ENCODE results near the gene DOCK4. TPM values are rescaled to one million over a fixed set of nuclear protein-coding genes. Genes with fewer than 3 reads are reported as not detected.
A peak's percentile ranks its signal among the peaks of the same experiment; 100 is the strongest.

Gene DOCK4
- polyA plus RNA-seq, 2 of the 4 experiments (the other 2 are of a cell fraction), result 13.7 to 15.7 TPM

DNA sequence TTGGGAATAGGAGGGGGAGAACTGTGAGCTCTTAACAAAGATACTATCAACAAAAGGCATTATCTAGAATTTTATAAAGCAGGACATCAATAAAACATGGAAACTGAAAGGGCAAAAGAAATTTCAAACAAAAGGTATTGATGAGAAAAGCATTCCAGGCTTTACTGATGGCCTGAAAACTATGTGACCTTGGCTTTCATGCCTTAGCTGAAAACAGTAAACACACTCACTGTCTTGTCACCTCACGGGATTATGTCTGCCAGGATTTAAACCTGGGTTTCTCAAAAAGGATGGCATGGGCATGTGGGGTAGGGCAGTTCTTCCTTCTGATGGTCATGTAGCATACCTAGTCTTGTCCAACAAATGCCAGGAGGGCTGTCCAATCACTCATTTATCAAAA, 22.9 kb downstream of the DOCK4 start:
- Histone ChIP-seq H3K9me3 (no peaks in the 10 kb centered on the region), H3K27ac (no peak overlapping the region), H3K4me2 (no peak overlapping the region), H3K4me3 (no peak overlapping the region), H3K4me1 (peaks cover 5% of the 10 kb centered on the region; the same call in 1 of the 3 replicates)
- POLR2A ChIA-PET, result no interaction called here
- CTCF ChIA-PET, result no interaction called here
- no peak for TF ChIP-seq GATA3 (IDR thresholded peaks at IDR 0.05; ENCODE audit: borderline replicate concordance)
- no peak for TF ChIP-seq ZC3H11A (IDR thresholded peaks at IDR 0.05)
- TF ChIP-seq CHD4 (IDR thresholded peaks at IDR 0.05; ENCODE audit: borderline replicate concordance), result no peak
- TF ChIP-seq KDM5A (IDR thresholded peaks at IDR 0.05), result no peak
- TF ChIP-seq HEYL (CRISPR knock-in tag; IDR thresholded peaks at IDR 0.05), result no peak
- TF ChIP-seq PBX3 (IDR thresholded peaks at IDR 0.05), result no peak
- TF ChIP-seq FOXS1 (CRISPR knock-in tag; IDR thresholded peaks at IDR 0.05), result no peak
- WGBS (ENCODE audit: missing lambda C conversion rate), result 93% methylated on average over 1 of the region's 1 CpG
- DNase-seq (ENCODE audit: low read depth in 1 of 2, low spot score in 1 of 2), result no peak
- no peak for ATAC-seq
- FAIRE-seq, result no peak

DNA sequence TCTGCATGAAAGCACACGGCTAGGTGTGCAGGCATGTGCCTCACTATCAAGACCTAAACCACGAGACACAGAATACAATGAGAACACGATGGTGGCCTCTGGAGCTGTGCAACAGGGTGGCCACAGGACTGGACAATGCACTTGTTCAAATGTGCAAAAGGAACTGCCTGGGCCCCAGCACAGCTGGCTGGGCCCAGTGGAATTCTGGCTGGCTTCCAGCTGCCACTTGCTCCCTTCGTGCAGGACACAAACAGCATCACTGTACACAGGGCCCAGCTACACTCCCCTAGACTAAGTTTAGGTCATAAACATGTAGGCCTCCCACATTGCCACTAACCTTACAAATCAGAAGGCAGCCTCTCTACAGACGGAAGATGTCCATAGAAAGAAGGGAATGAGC, 23.4 kb downstream of the DOCK4 start:
- H3K9me3 ChIP-seq, result no peaks in the 10 kb centered on the region
- DNase-seq (ENCODE audit: low read depth in 1 of 2, low spot score in 1 of 2) (no peak), FAIRE-seq (no peak), ATAC-seq (peak in 1 of 2 experiments; percentile 18; a peak in 1 of 6 replicates)
- H3K4me1 ChIP-seq, result peaks cover 3% of the 10 kb centered on the region; the same call in 1 of the 3 replicates
- H3K27ac ChIP-seq, result no peak overlapping the region
- TF ChIP-seq JUNB (IDR thresholded peaks at IDR 0.05) (no peak), JUN (IDR thresholded peaks at IDR 0.05) (no peak), FOSB (CRISPR knock-in tag; IDR thresholded peaks at IDR 0.05) (no peak), TFCP2L1 (CRISPR knock-in tag; IDR thresholded peaks at IDR 0.05) (no peak), HOXB13 (CRISPR knock-in tag; IDR thresholded peaks at IDR 0.05; ENCODE audit: low read depth) (no peak), MAFK (IDR thresholded peaks at IDR 0.05; ENCODE audit: partially characterized antibody) (no peak), HMGXB4 (CRISPR knock-in tag; IDR thresholded peaks at IDR 0.05; ENCODE audit: borderline replicate concordance) (no peak), EHF (CRISPR knock-in tag; IDR thresholded peaks at IDR 0.05) (no peak), SMC3 (IDR thresholded peaks at IDR 0.05) (no peak), ZFP36 (IDR thresholded peaks at IDR 0.05; ENCODE audit: borderline replicate concordance, partially characterized antibody) (no peak), HDAC2 (IDR thresholded peaks at IDR 0.05) (no peak)
- TF ChIP-seq, protein P1, sequence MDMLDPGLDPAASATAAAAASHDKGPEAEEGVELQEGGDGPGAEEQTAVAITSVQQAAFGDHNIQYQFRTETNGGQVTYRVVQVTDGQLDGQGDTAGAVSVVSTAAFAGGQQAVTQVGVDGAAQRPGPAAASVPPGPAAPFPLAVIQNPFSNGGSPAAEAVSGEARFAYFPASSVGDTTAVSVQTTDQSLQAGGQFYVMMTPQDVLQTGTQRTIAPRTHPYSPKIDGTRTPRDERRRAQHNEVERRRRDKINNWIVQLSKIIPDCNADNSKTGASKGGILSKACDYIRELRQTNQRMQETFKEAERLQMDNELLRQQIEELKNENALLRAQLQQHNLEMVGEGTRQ (IDR thresholded peaks at IDR 0.05), result no peak
- CTCF ChIA-PET, result no interaction called here
- POLR2A ChIA-PET, result no interaction called here
- 89% methylated on average over 5 of the region's 5 CpGs for WGBS (ENCODE audit: missing lambda C conversion rate)
- H3K4me2 ChIP-seq, result no peak overlapping the region
- no peak overlapping the region for H3K4me3 ChIP-seq

- WGBS (ENCODE audit: missing lambda C conversion rate), result 84% methylated on average over 4 of the region's 4 CpGs
- no peak for ATAC-seq
Measured at GRCh38 chr7:112180223-112180622, 26.0 kb downstream of the DOCK4 start.

More at GRCh38 chr7:112180223-112180622, 26.0 kb downstream of the DOCK4 start:
- H3K4me3 ChIP-seq, result no peak overlapping the region
- ChIA-PET POLR2A (no interaction called here), CTCF (interaction anchor here (1.1 kb wide), 1 partner anchor 19 kb away, joined by 3 read pairs; no protein-coding TSS in a partner anchor)
- no peak overlapping the region for H3K4me2 ChIP-seq
- no peak for TF ChIP-seq MAFK (IDR thresholded peaks at IDR 0.05; ENCODE audit: partially characterized antibody)
- no peak for TF ChIP-seq MYC (IDR thresholded peaks at IDR 0.05; ENCODE audit: borderline replicate concordance, low read length)
- no peak for TF ChIP-seq FOSB (CRISPR knock-in tag; IDR thresholded peaks at IDR 0.05)
- TF ChIP-seq POLR2A (IDR thresholded peaks at IDR 0.05; ENCODE audit: low read length), result no peak
- TF ChIP-seq RFX5 (IDR thresholded peaks at IDR 0.05), result no peak
- TF ChIP-seq NR3C1 (IDR thresholded peaks at IDR 0.05), result no peak
- FAIRE-seq (no peak), DNase-seq (ENCODE audit: low read depth in 1 of 2, low spot score in 1 of 2) (no peak)
- H3K9me3 ChIP-seq, result no peaks in the 10 kb centered on the region
- no peak overlapping the region for H3K27ac ChIP-seq
- no peaks in the 10 kb centered on the region for H3K4me1 ChIP-seq
